Cerebellar cortex (tissue), 1 donor: ENCODE data around the gene VGLL2.
"Not testable (repeated sequence)": the region's sequence is repeated elsewhere in the genome, so short reads cannot be mapped to it uniquely, and the experiment has no call there.

ENCODE experiments used
- DNase-seq: peaks from one replicate; pipeline ENCODE4 v3.0.0-alpha.2; 2015; ENCODE audit warnings: low spot score

The VGLL2 gene

GRCh38 chr6:117265410-117266256 lies at the start of gene VGLL2:
VGLL2 (plus strand) TSS chr6:117265558; CDS start chr6:117265764, 206 bp downstream.
- DNase-seq = no peak

GRCh38 chr6:117222861-117223260 lies 42.5 kb upstream of the VGLL2 start:
- DNase-seq = no peak

GRCh38 chr6:117226778-117227177 lies 38.6 kb upstream of the VGLL2 start:
- no peak for DNase-seq

GRCh38 chr6:117227245-117227962 lies 38.0 kb upstream of the VGLL2 start:
- DNase-seq = no peak

GRCh38 chr6:117228202-117228601 lies 37.2 kb upstream of the VGLL2 start:
- no peak for DNase-seq

GRCh38 chr6:117229870-117230269 lies 35.5 kb upstream of the VGLL2 start:
- no peak for DNase-seq

GRCh38 chr6:117231466-117231865 lies 33.9 kb upstream of the VGLL2 start:
- no peak for DNase-seq

- DNase-seq = no peak
These were observed 33.2 kb upstream of the VGLL2 start for GRCh38 chr6:117232196-117232595.

- no peak for DNase-seq
These were observed 32.2 kb upstream of the VGLL2 start for GRCh38 chr6:117233145-117233544.

- no peak for DNase-seq
These were observed 27.8 kb upstream of the VGLL2 start for GRCh38 chr6:117237561-117237960.

GRCh38 chr6:117244571-117244970 lies 20.8 kb upstream of the VGLL2 start:
- DNase-seq = not testable (repeated sequence)

GRCh38 chr6:117244979-117245378 lies 20.4 kb upstream of the VGLL2 start:
- DNase-seq = not testable (repeated sequence)

GRCh38 chr6:117253785-117254184 lies 11.6 kb upstream of the VGLL2 start:
- no peak for DNase-seq

- no peak for DNase-seq
These were observed 2.6 kb upstream of the VGLL2 start for GRCh38 chr6:117262799-117263198.

- no peak for DNase-seq
These were observed 1.9 kb upstream of the VGLL2 start for GRCh38 chr6:117263353-117263927.

- no peak for DNase-seq
These were observed 1.0 kb upstream of the VGLL2 start for GRCh38 chr6:117264369-117264691.

GRCh38 chr6:117264692-117265409 lies 507 bp upstream of the VGLL2 start:
- DNase-seq = no peak

GRCh38 chr6:117266257-117267053 lies 1.1 kb downstream of the VGLL2 start:
- DNase-seq = no peak

- no peak for DNase-seq
These were observed 1.6 kb downstream of the VGLL2 start for GRCh38 chr6:117267054-117267347.

- DNase-seq = no peak
These were observed 2.6 kb downstream of the VGLL2 start for GRCh38 chr6:117267766-117268534.

- DNase-seq = no peak
These were observed 3.6 kb downstream of the VGLL2 start for GRCh38 chr6:117268924-117269323.
